Femur (tissue), 1 donor: ENCODE measurements around the gene ERICH6B.

Experiments used
- DNase-seq: peaks from one replicate; pipeline ENCODE4 v3.0.0-alpha.2; 2017

The ERICH6B gene

GRCh38 chr13:45540864-45541263 lies 74.7 kb downstream of the ERICH6B start:
- DNase-seq = no peak

GRCh38 chr13:45540195-45540594 lies 75.3 kb downstream of the ERICH6B start:
- DNase-seq = no peak

- DNase-seq = no peak
Observed at GRCh38 chr13:45538382-45538781, 77.2 kb downstream of the ERICH6B start.

DNA sequence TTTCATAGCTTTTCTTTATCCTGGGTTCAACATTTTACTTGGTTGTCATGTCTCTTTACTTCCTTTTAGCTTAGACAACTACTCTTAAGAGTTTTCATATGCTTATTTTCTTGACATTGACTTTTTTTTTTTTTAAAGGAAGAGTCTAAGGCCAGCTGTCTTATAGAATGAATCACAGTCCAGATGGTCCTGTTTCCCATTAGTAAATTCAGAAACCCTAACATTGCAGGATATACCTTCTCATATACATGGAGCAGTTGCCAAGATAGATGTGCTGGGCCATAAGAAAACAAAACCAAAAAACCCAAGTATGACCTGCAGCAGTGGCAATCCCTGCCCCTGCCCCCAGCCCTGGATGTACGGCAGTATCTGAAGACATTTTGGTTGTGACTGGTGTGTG lies 78.0 kb downstream of the ERICH6B start:
- DNase-seq = no peak

DNA sequence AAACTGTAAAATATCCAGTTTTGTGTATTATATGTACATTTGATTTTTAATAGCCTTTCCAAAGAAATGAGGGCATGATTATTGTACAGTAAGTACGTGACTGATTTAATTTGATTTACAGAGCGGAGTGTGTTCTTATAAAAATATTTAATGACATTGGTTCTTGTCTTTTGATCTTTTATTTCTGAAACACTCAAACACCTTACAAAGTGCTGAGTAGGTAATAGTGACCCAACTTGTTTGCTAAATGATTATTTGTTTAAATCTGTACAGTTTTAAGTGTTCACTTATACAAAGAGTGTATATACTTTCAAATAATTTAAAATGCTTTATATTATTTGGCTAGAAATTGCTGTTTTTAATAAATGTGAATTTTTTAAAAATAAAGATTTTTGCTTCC lies 79.3 kb downstream of the ERICH6B start:
- no peak for DNase-seq

DNA sequence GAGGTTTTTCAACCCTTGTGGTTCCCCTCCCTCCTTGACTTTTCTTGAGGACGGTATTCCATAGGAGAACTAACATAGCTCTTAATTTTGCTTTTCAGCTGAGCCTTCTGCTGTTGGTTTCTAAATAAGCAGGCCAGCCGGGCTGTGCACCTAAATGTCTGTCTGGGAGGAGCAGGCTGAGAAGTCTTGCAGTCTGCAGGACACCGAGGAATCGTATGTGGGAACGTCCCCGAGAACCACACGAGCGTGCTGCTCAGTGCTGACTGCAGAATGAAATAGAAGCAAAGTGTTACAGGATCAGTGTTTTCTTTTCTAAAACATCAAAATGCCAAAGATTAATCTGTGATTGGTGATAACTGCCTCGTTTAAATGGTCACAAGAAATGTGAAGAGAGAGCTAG lies 80.9 kb downstream of the ERICH6B start:
- no peak for DNase-seq

GRCh38 chr13:45529758-45530157 lies 85.8 kb downstream of the ERICH6B start:
- no peak for DNase-seq

DNA sequence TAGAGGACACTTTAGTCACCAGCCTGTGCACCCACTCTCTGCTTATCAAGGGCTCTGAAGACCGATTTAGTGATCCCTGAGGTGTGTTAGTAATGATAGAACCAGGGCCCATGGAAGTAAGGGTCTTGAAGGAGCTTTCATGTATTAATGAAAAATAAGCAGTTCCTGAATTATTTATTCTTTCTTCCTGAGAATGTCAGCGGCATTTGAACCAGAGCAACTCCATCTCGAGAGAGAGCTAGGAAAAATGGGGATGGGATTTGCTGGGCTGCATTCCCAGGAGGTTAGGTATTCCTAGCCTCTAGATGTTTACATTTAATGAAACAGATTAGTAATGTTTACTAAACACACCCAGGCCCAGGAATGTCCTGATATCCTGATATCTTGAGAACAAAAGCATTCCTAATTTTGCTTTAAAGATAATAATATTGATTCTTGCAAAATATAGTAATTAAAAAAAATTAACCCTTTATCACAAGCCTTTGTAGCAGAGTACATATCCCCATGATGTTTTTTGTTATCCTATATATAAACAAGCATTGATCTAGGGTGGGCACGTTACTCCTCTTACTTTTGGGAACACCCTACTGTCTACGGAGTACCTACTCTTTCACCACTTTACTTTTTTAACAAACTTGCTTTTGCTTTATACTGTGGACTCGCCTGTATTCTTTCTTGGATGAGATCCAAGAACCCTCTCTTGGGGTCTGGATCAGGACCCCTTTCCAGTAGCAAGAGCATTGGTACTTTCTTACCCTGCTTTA lies 87.7 kb downstream of the ERICH6B start:
- DNase-seq = no peak

DNA sequence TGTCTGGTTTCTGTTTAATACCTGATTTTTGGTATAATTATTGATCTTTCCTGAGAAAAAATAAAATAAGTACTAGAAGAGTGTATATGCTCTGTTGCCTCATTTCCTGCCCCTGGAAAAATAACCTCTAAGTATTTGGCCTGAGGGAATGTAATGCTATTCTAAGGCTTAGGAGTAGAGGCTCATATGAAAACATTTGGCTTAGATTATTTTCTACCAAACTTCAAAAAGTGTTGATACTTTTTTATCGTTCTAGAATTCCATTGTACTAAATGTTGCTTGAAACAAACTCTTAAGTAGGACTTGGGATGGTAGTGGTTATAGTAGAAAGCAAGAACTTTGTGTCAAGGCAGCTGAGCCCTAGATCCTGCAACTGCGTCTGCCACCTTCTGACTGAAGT lies 93.0 kb downstream of the ERICH6B start:
- no peak for DNase-seq

DNA sequence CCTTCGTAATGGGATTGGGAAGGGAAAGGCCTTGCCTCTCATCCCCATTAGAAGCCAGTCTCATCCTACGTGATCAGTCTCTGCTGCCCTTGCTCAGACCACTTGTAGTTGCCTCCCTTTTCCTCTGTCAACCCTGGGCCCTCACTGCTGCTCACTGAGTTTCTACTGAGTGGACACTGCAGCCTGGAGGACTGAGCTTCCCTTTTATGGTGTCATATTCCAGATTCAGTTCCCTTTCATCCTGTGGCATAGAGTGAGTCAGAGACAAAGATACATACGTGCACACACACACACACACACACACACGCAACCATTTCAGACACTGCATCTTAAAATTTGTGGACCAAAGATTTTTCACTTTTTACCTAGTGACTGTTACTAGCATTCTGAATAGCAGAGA lies 94.2 kb downstream of the ERICH6B start:
- DNase-seq = no peak

- DNase-seq = no peak
Observed at GRCh38 chr13:45519493-45519892, 96.0 kb downstream of the ERICH6B start.

DNA sequence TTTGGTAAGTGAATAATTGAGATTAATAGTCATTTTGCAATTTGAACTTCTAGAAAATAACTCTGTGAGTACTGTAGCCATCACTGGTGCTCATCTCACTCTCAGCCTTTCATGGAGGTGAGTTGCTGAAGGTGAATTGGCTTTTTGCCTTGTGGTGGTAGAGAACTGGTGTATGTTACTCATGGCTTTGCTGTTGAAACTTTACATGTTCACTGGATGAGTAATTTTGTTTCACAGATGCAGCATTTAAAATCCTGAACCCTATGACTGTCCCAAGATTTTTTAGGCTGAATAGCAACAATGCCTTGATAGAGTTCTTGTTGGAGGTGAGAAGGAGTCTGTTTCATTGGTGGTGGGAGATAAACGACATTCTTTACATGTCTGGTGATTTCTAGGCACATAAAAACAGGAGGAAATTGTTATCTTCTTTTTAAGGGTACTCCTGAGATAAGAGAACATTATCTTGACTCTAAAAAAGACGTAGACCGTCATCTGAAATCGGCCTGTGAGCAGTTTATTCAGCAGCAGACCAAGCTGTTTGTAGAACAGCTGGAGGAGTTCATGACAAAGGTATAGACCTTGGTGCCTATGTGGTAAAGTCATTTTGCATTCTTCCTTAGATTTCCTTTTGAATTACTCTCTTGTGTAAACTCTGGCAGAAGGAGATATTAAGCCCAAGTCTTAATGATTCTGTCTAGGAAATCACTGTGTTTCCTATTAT lies 96.9 kb downstream of the ERICH6B start:
- DNase-seq = no peak

DNA sequence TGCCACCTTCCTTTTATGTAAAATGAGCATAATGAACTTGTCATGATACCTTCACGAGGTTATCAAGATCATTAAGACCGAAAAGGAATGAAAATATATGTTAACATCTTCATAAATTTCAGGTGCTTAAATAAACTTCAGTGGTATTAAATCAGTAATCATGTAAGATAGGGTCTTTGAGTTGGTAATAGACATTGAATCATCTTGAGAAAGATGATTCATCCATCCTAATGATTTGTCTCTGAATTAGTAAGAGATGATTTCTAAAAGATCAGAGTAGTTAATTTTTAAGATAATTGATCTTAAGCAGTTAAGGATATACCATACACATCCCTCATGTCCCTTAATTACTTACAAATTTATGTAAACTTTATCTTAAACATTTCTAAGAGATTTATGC lies 98.8 kb downstream of the ERICH6B start:
- no peak for DNase-seq

DNA sequence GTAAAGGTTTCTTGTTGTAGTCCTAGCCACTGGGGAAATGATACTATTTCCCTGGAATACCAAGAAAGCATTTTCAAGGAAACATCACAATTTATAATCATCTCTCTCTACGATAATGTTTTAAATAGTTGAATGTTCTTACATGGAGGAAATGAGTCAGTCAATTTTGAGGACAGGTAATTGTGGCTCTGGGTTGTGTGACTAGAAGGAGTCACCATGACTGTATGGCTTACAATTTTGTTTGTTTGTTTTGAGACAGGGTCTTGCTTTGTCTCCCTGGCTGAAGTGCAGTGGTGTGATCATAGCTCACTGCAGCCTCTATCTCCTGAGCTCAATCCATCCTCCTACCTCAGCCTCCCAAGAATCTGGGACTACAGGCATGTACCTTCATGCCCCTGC lies 103.4 kb downstream of the ERICH6B start:
- no peak for DNase-seq

- no peak for DNase-seq
Observed at GRCh38 chr13:45511310-45512097, 104.0 kb downstream of the ERICH6B start.

DNA sequence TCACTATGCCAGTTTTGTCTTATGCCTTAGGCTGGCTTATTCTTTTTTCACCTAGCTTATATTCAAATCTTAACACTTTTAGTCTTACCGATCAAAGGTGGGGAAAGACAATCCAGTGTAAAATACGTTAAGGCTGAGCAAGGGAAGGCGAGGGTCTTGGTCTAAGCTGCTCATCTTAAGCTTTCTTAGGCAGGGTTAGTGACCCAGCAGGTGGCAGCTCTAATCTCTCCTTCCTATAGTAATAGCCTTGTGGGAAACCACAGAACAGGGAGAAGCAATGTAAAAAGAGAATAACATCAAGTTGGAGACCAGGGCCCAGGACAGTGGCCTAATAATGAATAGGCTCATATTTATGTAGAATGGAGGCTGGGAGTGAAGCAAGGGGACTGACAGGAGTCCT lies 104.9 kb downstream of the ERICH6B start:
- DNase-seq = no peak

GRCh38 chr13:45508776-45509175 lies 106.8 kb downstream of the ERICH6B start:
- DNase-seq = no peak

DNA sequence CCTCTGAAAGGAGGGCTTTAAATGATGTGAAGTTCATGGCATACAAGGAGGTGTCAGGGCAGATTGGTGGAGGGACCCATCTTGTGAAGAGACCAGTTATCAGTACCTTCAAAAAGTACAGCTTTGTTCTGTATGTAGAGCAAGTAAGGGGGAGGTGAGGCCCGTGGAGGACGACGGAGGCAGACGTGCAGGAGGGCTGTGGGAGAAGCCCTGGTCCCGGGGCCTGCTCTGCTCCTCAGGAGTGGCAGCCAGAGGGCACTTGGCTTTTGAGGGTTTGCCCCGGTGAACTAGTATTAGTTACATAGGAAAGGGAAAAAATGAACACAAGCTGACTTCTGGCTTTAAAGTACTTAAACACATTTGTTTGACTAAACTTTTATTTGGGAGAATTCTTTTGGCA lies 108.7 kb downstream of the ERICH6B start:
- DNase-seq = no peak

GRCh38 chr13:45503658-45504057 lies 111.9 kb downstream of the ERICH6B start:
- DNase-seq = no peak

- DNase-seq = no peak
Observed at GRCh38 chr13:45501175-45501526, 114.4 kb downstream of the ERICH6B start.

GRCh38 chr13:45500492-45501174 lies 114.9 kb downstream of the ERICH6B start:
- DNase-seq = no peak

DNA sequence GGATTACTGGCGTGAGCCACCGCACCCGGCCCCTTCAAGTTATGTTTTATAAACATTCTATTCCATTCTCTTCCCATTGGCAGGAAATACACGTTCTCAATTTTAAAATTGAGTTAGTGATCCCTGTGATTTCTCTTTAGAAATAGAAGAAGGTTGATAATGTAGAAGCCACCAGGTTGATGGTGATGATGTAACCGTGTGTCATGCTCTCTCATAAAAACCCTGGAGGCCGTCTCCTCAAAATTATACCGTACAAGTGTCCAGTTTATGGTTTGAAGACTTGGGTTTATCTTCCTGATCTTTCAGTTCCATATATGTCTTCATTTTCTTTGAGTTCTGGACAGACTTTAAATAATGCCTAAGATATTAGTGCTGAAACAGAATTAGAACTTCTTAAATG lies 118.6 kb downstream of the ERICH6B start:
- no peak for DNase-seq

GRCh38 chr13:45492538-45492937 lies 123.0 kb downstream of the ERICH6B start:
- DNase-seq = no peak
